HG02943 (cell line): ENCODE results near the gene GDF11.
"Not testable (repeated sequence)": the region's sequence is repeated elsewhere in the genome, so short reads cannot be mapped to it uniquely, and the experiment has no call there.

Experiments used
- ATAC-seq: cut with Tn5 transposase; IDR thresholded peaks from one replicate; pipeline ENCODE4 v1.9.1; 2021; ENCODE audit warnings: mild to moderate bottlenecking, low read depth, moderate library complexity; ENCODE audit not compliant: unreplicated experiment

Gene GDF11

DNA sequence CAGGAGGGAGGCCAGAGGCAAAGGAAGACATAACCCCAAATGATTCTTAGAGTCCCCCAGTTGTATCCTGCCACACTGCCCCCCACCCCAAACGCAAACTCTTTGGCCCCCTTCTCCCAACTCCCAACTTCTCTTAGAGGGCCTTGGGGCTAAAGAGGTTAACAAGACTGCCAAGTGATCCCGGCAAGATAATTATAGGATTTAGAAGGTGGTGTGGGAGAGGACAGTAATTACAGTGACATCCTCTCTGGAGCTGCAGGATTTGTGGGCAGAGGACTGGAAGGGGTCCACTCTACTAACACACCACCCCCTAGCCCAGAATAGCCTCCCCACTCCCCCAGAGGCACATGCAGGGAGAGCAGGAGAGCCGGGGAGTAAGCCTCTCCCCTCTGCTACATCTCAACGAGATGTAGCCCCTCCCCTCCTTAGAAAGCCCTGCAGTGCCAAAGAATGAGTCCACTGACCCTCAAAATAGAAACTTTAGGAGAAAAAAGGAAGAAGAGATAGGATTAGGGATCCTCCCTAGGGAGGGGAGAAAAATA, 5.3 kb upstream of the GDF11 start:
- no peak for ATAC-seq

DNA sequence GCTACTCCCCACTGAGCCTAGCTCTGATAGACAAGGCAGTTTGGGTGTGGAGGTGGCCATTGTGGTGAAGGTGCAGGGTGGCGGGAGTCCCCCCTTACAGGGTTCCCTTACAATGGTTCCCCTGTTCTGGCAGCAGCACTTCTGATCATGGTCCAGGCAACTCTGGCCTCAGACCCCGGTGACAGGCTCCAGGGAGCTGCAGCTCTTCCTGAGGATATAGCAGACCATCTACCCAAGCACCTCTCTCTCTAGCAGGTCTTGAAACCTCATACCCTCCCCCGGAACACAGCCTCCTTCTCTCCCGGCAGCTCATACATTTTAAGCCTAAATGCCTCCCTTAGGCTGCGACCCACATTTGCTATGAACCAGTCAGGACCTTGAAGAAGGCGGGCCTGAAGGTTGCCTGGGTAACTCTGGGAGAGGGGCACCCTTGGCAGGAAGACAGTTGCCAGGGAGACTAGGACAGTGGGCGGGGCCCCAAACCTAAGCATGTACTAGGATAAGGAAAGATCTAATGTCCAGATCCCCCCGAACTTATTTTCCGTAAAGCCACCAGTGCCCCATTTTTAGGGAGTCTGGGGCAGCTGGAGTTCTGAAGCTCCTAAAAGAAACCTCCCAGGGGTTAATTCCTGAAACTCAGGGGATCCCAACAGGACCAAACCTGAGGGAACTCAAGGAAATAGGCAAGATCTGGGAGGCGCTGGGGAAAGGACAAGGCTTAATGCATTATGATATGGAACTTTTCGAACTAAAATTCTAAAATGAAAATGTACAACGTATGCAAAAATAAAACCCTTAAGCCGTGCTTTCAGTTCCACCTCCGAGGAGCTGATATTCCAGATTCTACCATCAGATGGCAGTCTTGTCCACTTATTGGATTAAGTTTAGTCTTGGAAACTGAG, 4.5 kb upstream of the GDF11 start:
- ATAC-seq: peak; percentile 88

DNA sequence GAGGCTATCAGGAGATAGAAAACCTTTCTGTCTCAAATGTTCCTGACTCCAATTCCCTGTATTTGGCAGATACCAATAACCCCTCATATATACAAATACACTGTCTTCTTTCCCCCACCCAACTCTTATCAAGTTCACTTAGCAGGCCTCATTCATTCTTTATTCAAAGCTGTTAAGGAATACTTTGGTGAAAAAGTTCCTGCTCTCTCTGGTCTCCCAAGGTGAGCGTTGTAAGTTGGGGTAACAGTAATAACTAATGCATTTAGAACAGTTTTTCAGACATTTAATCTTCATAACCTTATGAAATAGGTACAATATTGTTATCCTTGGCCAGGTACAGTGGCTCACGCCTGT, 3.9 kb upstream of the GDF11 start:
- no peak for ATAC-seq

DNA sequence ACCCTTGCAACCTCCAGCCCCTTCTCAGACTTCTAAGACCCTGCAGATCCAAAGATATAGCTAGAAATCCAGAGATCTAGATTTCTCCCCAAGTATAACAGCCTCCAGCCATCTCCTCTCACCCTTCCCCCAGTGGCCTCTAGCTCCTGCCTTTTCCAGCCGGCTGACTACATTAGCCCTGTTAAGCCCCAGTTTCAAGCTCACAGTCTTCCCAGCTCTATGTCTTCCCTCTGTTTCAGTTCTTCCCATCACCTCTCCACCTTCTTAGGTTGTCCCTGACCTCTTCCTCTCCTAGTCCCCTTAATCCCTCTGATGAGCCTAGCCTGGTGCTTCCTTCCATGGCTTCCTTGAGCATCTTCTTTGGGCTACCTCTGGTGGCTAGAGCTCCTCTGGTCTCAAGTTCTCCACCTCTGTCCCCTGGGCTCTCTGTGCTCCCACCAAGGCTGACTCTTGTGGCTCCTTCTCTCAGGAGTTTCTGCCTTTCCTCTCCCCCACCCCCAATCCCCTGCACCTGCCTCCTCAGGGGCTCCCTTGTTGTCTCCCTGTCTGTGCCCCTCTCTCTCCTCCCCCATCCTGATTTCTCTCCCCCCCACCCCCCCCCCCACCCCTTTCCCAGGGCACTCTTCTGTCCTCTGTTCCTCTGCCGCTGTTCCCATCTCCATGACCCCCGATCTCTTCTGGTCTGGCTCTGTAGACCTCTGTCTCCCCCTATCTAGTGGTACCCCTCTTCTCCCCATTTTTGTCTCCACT, 816 bp upstream of the GDF11 start:
- no peak for ATAC-seq

DNA sequence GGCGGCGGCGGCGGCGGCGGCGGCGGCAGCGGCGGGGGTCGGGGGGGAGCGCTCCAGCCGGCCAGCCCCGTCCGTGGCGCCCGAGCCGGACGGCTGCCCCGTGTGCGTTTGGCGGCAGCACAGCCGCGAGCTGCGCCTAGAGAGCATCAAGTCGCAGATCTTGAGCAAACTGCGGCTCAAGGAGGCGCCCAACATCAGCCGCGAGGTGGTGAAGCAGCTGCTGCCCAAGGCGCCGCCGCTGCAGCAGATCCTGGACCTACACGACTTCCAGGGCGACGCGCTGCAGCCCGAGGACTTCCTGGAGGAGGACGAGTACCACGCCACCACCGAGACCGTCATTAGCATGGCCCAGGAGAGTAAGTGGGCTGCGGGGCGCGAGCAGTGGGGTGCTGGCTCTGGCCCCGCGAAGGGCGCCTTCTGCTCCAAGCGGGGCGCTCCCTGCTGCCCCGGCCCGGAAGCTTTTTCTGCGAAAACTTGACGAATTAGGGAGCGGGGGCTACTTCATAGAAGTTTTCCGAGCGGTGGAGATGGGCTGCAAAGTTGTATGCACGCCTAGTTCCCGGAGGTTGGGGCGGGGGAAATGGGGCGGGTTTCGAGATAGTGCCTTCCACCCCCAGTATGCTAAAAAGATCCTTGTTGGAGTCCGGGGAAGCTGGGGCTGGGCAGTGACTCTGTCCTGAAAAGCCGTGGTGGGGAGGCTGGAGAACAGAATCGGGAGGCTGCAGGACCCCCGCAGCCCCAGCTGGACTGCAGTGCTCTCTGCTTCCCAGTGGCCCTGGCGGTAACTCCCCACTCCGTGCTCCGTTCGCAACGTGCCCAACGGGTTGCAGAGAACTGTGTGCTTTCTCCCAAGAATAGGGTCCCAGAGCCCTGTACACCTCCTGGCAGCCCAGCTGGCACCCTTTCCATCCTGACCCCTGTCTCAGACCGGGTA, 751 bp downstream of the GDF11 start:
- peak; percentile 43 for ATAC-seq

DNA sequence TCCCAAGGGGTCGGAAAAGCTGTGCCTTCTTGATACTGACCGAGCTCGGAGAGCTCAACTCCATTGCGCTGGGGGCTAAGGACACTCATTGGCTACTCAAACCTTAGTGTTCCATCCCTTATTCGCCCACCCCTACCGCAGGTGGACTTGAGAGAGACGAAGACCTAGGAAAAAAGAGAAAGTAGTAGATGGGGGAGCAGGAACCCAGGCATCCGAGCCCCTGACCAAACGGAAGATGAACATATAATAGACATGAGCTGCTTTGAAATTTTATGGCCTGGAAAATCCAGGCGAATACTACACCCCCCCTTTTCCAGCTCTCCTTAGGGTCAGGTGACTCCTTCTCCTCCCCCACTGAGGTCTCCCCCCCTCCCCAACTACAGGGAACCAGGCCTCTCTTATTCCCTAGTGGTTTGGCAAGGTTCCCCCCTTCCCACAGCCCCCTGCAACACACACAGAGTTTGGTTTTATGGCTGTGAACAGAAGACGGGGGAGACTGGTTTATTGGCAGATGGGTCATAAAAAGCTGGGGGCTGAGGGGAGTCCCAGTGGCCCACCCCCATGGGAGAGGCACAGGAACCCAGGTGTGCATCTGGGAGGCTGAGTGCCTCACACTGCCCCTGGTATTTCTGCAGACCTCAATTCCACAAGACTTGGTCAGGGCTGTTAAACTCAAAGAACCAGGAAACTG, 1.6 kb downstream of the GDF11 start:
- ATAC-seq: no peak

DNA sequence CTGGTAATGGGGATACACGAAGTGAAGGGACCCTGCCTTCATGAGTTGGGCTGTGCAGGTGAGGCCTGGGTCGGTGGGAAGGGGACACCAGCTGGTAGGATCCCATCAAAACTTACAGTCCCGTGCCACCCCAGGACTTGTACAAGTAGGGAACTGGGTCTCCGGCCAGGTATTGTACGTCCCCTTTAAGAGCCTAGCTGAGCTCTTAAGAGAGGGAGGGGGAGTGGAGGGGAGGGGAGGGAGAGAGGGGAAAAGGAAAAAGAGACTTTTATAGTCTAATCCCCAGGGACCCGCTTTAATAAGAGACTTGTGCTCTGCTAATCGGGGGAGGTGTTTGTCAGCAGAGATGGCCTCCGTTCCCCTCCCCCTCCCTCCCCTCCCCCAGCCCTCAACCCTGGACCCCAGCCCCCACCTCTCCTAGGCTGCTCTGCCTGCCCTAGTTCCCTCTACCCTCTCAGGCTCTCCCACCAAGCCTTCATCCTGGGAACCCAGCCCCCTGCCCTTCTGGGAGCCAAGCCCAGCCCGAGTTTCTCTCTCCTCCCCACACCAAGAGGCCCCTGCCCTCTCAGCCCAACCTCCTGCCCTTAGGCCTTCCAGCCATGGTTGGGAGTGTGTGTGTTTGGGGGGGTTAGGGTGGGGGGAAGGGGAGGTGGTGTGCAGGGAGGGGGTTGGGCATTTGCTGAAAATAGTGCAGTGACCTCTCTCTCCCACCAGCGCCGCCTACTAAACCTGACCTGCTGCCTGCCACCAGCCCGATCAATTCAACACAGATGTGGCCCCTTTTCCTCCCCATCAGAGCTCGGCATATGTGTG, 2.6 kb downstream of the GDF11 start:
- no peak for ATAC-seq

DNA sequence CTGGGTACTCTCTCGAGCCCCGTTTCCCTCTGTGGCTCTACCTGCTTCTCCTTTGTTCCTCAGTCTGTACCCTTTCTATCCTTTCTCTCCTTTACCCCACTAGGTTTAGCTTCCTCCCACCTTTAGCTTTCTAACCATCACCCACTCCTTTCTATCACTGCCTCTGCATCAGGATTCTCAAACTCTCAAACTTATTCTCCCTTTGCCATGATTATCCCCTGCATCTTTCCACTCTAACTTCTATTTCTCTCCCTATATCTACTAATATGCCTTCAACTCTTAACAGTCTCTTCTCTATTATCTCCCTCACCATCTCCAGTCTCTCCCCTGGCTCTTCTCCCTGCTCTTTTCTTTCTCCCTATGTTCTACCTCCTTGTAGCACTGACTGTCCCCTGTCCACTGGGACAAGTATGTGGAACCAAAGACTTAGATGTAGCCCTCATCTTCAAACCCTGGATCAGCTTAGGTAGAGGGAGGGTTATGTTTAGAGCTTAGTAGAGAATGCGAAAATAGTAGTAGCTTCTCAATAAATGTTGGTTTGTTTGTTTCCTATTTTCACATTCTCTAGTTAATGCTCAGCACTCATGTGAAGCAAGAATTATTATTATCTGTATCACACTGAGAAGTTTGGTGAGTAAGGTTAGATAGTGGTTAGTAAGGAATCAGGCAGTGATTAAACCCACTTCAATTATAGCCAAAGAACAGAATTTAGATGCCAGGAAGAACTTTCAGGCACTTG, 3.4 kb downstream of the GDF11 start:
- no peak for ATAC-seq

DNA sequence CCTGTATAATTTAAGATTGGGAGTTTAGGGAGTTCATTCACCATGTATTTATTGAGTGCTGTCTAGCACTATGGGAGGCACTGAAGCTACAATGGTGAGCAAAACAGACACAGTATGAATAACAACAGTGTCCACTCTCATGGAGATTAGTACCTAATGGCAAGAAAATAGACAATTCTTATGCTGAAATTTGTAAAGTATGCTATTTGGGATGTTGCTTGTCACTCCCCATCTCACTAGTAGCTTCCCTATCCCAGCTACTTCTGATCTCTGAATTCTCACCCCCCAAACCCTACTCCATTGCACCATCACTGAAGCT, 4.0 kb downstream of the GDF11 start:
- ATAC-seq: no peak

DNA sequence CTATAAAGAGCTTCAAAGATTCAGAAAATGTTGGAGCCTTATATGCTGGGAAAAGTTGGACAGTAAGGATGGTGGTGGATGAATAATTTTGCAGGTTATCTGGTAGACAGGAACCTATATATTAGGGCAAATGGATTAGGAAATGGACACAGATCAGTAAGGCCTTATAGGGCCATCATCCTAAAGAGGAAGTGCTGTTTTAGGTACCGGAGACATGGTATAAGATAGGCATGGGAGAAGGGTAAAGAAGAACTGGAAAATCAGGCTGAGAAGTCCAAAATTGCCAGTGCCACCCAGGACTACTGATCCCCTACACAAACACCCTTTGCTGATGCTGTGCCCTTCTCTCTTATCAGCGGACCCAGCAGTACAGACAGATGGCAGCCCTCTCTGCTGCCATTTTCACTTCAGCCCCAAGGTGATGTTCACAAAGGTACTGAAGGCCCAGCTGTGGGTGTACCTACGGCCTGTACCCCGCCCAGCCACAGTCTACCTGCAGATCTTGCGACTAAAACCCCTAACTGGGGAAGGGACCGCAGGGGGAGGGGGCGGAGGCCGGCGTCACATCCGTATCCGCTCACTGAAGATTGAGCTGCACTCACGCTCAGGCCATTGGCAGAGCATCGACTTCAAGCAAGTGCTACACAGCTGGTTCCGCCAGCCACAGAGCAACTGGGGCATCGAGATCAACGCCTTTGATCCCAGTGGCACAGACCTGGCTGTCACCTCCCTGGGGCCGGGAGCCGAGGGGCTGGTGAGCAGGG, 5.5 kb downstream of the GDF11 start:
- no peak for ATAC-seq

DNA sequence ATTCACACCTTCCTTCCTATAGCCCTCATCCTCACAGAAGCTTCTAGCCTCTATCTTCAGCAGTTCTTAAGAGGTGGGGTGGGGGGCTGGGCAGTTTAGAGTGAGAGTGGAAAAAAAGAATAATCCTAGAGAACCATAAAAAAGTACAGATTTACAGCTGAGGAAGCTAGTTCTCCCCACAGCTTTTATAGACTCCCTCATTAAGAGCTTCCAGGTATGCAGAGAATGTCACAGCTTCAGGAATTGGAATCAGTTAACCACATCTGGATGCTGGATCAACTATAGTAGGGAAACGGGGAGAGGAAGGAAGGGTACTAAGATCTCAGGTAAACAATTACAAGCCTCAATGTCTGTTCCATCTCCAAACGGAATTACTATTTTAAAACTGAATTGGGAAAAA, 12.3 kb downstream of the GDF11 start:
- ATAC-seq: no peak

DNA sequence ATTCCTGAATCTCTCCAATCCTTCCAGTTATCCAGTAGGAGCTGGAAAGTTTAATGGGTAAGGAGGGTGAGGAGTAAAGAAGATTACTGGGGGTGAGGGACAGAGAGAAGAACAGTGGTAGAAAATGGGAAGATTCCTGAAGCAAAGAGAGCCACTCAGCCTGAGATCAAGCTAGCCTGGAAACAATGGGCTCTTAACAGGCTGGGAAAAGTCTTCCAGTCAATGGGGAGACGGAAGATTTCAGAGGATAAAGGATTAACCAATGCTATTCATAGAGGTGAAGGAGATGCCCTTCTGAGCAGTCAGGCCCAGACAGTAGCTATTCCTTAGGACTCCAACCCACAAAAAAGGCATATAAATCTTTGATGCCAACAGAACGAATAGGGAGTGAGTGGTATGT, 14.8 kb downstream of the GDF11 start:
- ATAC-seq: no peak

DNA sequence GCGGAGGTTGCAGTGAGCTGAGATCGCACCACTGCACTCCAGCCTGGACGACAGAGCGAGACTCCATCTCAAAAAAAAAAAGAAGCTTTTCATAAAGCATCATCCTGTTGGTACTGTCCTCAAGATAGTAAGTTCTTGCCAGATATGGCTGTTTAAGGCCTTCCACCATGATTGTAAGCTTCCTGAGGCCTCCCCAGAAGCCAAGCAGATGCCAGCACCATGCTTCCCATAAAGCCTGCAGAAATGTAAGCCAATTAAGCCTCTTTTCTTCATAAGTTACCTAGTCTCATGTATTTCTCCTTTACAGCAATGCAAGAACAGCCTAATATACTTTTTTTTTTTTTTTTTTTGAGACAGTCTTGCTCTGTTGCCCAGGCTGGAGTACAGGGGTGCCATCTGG, 15.7 kb downstream of the GDF11 start:
- ATAC-seq: not testable (repeated sequence)

DNA sequence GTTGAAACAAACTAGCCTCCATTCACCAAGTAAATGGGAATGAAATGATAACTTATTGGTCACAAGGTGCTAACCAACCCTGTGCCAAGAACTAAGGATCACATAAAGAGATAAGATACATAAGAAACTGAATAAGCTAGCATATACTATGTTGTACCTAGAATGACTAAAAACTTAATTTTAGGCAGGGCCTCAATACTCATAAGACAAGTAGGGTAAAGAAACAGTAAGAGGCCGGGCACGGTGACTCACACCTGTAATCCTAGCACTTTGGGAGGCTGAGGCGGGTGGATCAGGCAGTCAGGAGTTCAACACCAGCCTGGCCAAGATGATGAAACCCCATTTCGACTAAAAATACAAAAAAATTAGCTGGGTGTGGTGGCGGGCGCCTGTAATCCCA, 17.7 kb downstream of the GDF11 start:
- no peak for ATAC-seq

DNA sequence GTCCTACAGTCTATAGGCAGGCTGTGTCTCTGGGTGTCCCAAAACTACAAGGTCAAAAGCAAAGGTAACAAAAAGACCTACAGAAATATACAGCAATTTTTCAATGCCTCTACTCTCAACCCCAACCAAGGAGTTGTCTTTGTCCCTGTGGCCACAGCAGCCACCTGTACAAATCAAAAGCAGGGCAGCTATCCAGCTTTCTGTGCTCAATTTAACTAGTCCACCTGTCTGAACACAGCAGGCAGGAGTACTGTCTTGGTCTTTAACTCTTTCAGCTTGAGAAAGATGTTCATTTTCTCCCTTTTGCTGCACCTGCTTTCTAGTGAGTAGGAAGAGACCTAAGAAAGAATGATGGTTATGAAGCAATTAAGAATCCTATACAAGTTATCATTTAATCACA, 19.7 kb downstream of the GDF11 start:
- ATAC-seq: no peak

DNA sequence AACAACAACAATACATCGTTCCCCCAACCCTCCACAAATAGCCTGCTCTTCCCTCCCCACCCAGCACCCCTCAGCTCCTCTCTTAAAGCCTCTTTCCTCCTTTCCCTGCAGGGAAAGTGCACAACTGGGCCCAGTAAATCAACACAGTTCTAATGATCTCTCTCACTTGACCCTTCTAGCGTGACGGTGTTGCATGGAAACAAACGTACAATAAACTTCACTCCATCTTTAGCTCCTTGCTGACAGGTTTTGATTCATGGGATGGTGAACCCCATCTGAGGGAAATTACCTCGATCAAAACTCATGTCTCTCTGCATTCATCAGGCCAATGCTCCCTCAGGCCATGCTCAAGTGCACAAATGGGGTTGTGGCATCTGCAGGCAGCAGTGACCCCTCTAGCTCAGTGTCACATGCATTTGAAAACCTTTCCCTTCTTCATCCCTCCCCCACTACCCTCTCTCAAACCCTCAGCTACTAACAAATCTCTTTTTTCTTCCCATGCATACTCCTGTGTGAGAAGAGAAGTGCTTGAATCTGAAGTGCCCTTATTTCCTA, 22.9 kb downstream of the GDF11 start:
- no peak for ATAC-seq

DNA sequence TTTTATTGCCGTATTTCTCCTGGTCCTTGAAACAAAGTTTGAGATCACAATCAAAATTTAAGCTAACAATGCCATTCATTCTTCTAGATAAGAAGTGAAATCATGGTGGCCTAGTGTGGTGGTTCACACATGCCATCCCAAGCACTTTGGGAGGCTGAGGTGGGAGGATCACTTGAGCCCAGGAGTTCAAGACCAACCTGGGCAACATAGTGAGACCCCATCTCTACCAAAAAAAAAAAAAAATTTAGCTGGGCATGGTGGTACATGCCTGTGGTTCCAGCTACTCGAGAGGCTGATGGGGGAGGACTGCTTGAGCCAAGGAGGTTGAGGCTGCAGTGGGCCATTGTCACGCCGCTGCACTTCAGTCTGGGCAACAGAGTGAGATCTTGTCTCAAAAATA, 24.2 kb downstream of the GDF11 start:
- no peak for ATAC-seq

DNA sequence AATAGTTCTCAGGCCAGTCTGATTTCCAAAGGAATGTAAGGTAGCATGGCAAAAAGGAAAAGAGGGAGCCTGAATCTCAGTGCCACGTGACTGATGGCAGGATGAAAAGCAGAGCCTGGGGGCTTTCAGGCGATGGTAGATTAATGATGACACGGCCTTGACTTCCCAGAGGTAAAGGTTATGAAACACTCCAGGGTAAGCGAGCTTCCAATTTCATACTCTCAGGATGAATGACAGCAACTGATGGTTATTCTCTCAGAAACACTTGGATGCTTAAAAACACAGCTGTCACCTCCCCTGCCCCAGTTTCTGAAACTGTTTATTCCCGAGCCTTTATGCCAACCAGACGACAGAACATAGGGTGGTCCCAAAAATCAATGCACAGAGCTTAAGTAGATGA, 28.8 kb downstream of the GDF11 start:
- no peak for ATAC-seq
